Left ventricle myocardium superior (tissue), 1 donor: ENCODE data around the gene PLCD1. TPM values are rescaled to one million over a fixed set of nuclear protein-coding genes. Genes with fewer than 3 reads are reported as not detected.

Experiments
- ATAC-seq: fragments of 200-7000 bp; cut with Tn5 transposase; one replicate; pipeline ENCODE4 v1.9.1; 2020; ENCODE audit warnings: mild to moderate bottlenecking, moderate library complexity
- DNase-seq: peaks from one replicate; pipeline ENCODE4 v3.0.0-alpha.2; 2020
- intact Hi-C: fragments of 100-400 bp; cut with micrococcal nuclease; formaldehyde crosslinking; loops from one replicate; pipeline ENCODE4 v1.11.0; 2022
- total RNA-seq: library from RNA; stranded (reverse); fragmentation: NEBNext Ultra II Directional; extraction: Animal tissue kit (Norgen Biotek cat#: 25700); gene quantifications from one replicate; pipeline ENCODE4 v1.2.1, GENCODE V29; 2021
- donor health status: DM: no; HTN: yes; CAD: no; lungs with severe emphysema.

PLCD1 gene
- total RNA-seq, 1 donor from 2014 or later: 6.9 TPM

- no peak for ATAC-seq
- intact Hi-C loops: no loop called here
- no peak for DNase-seq
These were observed 9.6 kb downstream of the PLCD1 start for GRCh38 chr3:38019658-38020341.

DNA sequence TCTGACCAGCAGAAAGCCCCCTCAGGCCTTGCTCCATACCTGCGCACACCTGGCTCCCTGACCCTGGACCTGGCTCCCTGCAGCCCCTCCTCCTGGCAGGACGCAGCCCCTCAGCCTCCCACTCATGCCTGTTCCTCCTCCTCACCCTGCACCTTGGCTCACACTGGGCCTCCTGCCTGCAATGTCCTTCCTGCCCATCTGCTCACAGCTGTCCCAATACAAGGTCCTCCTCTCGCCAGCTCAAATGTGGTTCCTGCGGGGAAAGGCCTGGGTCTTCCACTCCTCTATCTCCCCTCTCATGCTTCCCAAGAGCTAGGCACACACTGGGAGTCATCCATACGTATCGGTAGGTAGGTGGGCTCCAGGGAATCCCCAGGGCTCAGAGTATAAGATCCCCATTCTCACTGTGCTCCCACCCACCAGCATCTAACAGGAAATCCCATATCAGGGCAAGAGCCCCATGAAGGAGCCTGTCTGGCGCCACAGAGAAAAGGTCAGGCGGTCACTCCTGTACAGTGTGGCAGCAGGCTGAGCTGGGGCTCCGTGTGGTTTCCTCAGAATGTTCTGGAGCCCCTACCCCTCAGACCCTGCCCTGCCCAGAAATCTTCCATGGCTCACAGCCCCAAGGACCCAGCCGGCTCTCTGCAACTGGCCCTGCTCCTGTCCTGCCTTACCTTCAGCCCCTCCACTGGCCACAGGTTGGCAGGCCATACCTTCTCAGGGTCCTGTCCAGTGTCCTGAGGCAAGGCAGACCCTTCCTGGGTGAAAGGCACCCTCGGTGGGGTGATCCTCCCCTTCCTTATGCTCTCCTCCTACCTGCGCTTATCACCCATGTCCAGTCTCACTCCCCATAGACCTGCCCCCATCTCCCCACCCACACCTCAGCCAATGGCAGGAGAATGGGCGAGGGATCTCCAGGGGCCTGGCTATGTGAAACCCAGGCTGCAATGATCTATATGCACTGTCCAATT, 10.9 kb downstream of the PLCD1 start:
- DNase-seq (peak; percentile 33), ATAC-seq (peak; percentile 29)
- intact Hi-C loops: no loop called here

GRCh38 chr3:38017445-38018295, 11.8 kb downstream of the PLCD1 start:
- ATAC-seq (no peak), DNase-seq (no peak)
- intact Hi-C loops: no loop called here

GRCh38 chr3:38016847-38017444, 12.5 kb downstream of the PLCD1 start:
- intact Hi-C loops: no loop called here
- no peak for DNase-seq
- ATAC-seq: no peak

DNA sequence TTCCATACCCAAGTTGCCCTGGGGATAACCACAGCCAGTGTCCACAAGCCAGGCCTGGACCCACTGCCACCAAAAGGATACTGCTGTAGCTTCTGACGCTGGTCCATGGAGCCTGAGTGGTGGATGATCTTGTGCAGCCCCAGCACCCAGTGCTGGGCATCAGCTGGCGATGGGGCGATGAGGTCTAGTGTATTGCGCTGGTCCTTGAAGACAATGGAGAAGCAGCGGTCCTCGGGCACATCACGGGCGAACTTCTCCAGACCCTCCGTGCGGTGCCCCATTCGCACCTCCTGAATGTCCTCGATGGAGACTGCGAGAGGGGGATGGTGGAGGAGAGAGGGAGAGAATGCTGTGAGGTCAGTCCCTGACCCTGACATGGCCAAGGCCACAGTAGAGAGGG, 13.0 kb downstream of the PLCD1 start:
- ATAC-seq: no peak
- intact Hi-C loops: no loop called here
- DNase-seq: no peak

- intact Hi-C loops: no loop called here
- DNase-seq: no peak
- no peak for ATAC-seq
These were observed 13.5 kb downstream of the PLCD1 start for GRCh38 chr3:38015984-38016383.

DNA sequence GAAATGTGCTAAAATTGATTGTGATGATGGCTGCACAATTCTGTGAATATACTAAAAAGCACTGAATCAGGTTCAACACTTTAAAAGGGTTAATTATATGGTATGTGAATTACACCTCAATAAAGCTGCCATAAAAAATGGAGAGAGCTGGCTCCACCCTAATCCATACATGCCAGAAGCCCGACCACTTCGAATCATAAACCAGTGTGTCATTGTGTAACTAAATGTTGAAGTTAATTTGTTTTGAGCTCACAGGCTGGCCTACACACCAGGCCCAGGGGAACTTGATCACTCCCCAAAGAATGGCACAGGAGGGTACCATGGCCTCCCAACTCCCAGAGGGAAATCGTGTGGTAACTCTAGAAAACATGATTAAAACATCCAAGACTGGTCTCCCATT, 14.0 kb downstream of the PLCD1 start:
- ATAC-seq: no peak
- intact Hi-C loops: no loop called here
- no peak for DNase-seq

DNA sequence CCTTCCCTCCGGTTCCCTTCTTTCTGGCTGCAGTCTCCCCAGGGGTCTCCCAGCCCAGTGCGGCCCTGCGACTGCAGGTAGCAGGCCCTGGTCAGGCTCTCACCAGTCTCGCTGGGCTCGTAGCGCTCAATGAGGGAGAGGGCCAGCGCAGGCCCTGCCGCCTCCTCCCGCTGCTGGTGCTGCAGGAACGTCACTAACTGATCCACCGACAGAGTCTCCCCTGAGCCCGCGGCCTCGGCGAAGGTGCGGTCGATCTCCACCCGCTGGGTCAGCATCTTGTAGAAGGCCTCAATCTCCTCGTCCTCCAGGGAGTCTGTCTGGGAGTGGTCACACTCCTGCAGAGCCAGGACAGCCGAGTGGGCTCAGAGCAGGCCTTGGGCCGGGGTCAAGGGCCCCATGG, 18.3 kb downstream of the PLCD1 start:
- intact Hi-C loops: no loop called here
- DNase-seq (no peak), ATAC-seq (no peak)

DNA sequence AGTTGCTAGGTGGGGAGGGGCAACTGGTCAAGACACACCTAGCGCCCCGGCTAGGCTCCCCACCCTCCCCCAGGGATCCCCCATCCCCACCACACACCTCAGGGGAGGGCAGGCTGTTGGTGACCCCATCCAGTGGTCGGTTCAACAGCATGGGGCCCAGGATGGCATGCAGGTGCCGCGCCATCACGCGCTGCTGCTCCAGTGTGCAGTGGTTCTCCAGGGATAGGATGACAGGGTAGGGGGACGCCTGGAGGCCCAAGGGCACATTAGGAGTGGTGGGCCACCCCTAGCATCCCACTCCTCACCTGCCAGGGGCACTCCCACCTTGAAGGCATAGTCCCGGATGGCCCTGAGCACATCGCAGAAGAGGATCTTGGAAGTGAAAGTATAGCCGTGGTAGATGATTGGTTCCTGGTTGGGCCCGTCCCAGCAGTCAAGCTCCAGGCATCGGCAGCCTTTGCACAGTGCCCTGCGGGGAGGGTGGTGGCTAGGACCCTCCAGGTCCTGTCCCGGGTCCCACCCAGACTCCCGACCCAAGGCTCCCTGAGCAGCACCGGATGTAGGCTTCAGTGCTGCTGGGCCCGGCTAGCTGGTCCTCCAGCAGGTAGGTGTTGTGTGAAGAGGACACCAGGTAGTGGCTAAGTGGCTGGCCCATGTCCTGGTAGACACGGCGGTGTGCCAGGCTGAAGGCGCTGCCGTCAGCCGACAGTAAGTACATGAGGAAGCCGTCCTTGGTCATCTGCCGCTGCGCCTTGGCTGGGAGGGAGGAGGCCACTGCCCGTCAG, 19.4 kb downstream of the PLCD1 start:
- intact Hi-C loops: no loop called here
- DNase-seq: no peak
- no peak for ATAC-seq

GRCh38 chr3:38008971-38009580, 20.4 kb downstream of the PLCD1 start:
- ATAC-seq (no peak), DNase-seq (no peak)
- intact Hi-C loops: no loop called here

DNA sequence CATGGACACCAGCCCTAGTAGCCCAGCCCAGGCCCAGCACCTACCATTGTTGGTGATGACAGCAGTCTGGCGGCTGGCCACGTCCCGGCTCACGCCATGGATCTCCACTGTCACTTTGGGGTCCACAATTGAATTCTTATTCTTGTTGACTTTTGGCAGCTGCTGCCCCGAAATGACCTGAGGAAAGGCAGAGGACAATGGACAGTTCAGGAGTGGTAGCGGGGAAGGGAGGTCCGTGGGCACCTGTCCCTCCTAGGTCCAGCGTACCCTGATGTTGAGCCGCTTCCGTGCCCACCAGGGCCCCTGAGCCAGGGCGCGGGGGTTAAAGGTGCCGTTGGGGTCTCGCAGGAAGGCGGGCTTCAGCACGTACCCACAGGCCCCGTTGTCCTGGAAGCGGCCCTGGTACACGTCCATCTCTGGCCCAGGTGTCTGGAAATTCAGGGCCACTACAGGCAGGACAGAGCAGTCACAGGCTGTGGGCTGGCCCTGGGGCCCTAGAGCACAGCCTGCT, 21.2 kb downstream of the PLCD1 start:
- intact Hi-C loops: no loop called here
- ATAC-seq (no peak), DNase-seq (no peak)

GRCh38 chr3:38007754-38008090, 21.7 kb downstream of the PLCD1 start:
- ATAC-seq (no peak), DNase-seq (no peak)
- intact Hi-C loops: no loop called here

DNA sequence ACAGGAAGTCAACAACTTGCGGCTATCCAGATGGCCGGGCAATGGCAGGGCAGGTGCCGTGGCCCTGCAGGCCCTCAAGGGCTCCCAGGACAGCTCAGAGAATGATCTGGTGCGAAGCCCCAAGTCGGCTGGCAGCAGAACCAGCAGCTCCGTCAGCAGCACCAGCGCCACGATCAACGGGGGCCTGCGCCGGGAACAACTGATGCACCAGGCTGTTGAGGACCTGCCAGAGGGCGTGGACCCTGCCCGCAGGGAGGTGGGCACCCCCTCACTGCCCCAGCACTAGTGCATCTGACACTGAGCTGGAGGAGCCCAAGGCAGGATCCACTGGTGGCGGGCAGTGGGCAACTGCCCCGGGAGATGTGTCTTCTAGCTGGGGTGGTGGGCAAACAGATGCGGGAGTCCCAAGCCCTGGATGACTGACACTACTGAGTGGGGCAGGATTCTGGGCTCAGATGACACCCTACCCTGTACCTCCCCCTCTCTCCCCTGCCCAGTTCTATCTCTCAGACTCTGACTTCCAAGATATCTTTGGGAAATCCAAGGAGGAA, 22.9 kb downstream of the PLCD1 start:
- ATAC-seq (no peak), DNase-seq (no peak)
- intact Hi-C loops: no loop called here

DNA sequence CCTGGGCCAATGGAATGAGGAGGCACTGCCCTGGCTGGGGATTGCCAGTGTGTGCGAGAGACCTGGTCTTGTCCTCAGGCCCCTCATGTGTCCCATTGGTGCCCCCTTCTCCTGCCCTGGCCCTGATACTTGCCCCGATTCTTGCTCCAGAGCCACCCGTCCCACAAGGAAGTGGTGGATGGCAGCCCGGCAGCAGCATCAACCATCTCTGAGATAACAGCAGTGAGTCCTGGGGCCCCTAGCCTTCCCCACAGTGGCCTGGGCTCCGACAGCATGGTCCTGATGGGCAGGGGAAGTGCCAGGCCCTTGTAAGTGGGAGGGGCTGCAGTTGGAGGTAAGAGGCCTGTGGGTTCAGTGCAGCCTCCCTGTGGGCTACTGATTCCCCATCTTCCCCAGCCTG, 23.4 kb downstream of the PLCD1 start:
- intact Hi-C loops: no loop called here
- no peak for ATAC-seq
- no peak for DNase-seq

DNA sequence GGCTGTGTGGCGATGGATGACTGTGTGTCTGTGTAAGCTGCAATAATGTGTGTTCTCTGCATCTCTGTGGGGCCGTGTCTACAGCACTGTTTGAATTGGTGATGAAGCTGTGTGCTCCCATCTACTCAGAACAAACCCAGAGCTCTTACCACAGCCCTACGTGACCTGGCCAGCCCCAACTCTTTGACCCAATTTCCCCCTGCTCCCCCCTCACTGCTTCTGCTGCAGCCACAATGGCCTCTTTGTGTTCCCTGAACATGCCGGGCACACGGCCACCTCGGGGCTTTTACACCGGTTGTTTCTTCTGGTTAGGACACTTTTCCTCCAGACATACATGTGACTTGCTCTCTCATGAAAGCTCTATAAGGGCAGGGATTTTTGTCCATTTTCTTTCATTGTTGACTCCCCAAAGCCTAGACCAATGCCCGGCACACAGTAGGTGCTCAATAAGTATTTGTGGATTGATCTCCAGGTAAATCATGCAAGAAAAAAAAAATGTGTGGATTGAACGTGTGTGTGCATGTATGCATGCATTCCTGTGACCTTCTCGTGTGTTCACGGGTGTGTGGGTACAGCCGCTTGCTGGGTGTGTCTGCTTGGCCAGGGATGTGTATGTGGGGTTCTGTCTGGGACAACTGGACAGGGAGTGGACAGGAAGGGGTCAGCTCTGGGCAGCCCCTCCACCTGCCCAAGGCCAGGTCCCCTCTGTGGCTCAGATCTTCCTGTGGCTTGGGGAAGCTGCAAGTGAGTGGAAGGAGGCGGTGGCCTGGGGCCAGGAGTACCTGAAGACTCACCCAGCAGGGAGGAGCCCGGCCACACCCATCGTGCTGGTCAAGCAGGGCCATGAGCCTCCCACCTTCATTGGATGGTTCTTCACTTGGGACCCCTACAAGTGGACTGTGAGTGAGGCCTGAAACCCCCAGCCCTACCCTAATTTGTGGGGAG, 24.1 kb downstream of the PLCD1 start:
- intact Hi-C loops: no loop called here
- ATAC-seq: peak; percentile 67

DNA sequence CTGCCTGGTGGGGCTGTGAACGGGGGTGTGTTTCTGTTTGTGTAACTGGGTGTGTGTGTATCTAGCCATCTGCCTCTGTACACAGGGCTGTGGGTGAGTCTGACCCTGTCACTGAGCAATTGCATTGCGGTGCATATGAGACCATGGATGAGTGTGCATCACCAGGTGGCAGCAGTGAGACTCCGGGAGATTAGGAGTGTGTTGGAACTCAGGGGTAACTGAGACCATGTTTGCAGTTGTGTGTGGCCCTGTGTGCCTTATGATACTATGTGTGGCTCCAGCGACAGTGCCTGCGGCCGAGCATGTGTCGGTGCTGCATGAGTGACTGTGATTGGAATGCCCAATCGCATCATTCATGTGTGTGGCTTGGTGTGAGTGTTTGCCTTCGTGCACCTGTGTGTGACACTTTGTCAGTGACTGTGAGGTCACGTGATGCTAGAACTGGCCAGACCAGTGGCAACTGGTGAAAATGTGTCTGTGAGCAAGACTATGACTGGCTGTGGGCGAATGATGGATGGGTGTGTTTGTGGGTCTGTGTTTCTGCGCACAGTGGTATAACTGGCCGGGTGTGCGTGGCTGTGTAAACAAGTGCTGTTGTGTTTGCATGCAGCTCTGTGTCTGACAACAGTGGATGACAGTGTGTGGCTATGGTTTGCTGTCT, 24.9 kb downstream of the PLCD1 start:
- ATAC-seq (peak; percentile 79), DNase-seq (peak; percentile 86)
- intact Hi-C loops: no loop called here

More for the DNA sequence above, 24.1 kb downstream of the PLCD1 start:
- peak; percentile 88 for DNase-seq
